Endothelial cell of umbilical vein (primary cell): Measurements from ENCODE around the gene NEU1. TPM values are rescaled to one million over a fixed set of nuclear protein-coding genes. Genes with fewer than 3 reads are reported as not detected.

ENCODE experiments used
- BruUV-seq: library from RNA; stranded (reverse); fragments of 400-500 nt; replicated peaks from 2 replicates; lab custom pipeline; 2021; lab: Mats Ljungman, UMichigan
- CTCF ChIA-PET: fragments of 300-600, 350-600 bp; sonication (Branson Sonifier 250); formaldehyde crosslinking; loops from one replicate; lab custom pipeline; 2021; ENCODE audit warnings: antibody characterized with exemption, inconsistent platforms; lab: Charles Lee
- POLR2A ChIA-PET: fragments of 300-600, 350-600 bp; sonication (Branson Sonifier 250); formaldehyde crosslinking; loops from one replicate; lab custom pipeline; 2021; ENCODE audit warnings: antibody characterized with exemption, inconsistent platforms; lab: Charles Lee
- DNase-seq: peaks from one replicate; pipeline ENCODE4 v3.0.0-alpha.2; 2011; ENCODE audit warnings: low read depth, low spot score
- FAIRE-seq: peaks from 2 replicates; lab custom pipeline; 2011; peaks lifted over from hg19 to GRCh38; lab: Jason Lieb, UNC
- H2AFZ ChIP-seq: 2 replicates; pipeline ENCODE4 v1.6.0; 2012; ENCODE audit warnings: low read depth, low read length, control low read depth, inconsistent platforms
- H3K27ac ChIP-seq: 2 replicates; pipeline ENCODE4 v1.5.1; 2011; ENCODE audit warnings: low read depth, mild to moderate bottlenecking, control low read depth, low read length, moderate library complexity; ENCODE audit not compliant: insufficient read depth
- H3K27me3 ChIP-seq, 2 experiments: 2 replicates each; pipeline versions ENCODE4 v1.6.0 to v1.6.1; 2011; ENCODE audit warnings: low read length in 2 of 2, mixed read lengths in 1 of 2; ENCODE audit not compliant: control insufficient read depth in 2 of 2, insufficient read depth in 2 of 2
- H3K36me3 ChIP-seq, 2 experiments: 2 replicates in 1 of 2; 3 replicates in 1 of 2; pipeline ENCODE4 v1.5.1; 2011; ENCODE audit warnings: low read length in 2 of 2, mild to moderate bottlenecking in 1 of 2, moderate library complexity in 1 of 2; ENCODE audit not compliant: control insufficient read depth in 2 of 2, insufficient read depth in 2 of 2; ENCODE audit errors: extremely low read depth in 1 of 2
- H3K4me1 ChIP-seq: 3 replicates; pipeline ENCODE4 v1.5.1; 2011; ENCODE audit warnings: mild to moderate bottlenecking, low read length; ENCODE audit not compliant: control insufficient read depth, insufficient read depth; ENCODE audit errors: extremely low read depth
- H3K4me2 ChIP-seq: 2 replicates; pipeline ENCODE4 v1.6.1; 2011; ENCODE audit warnings: low read length, control low read depth, mixed read lengths; ENCODE audit not compliant: insufficient read depth
- H3K4me3 ChIP-seq, 3 experiments: fragments of 200-600 bp in 1 of 3; sonication (generic), shearing (Covaris generic) in 1 of 3; replicated peaks in 1 of 3; 2 replicates each; pipeline ENCODE4 v1.5.1; 2011 to 2016; ENCODE audit warnings: control low read depth in 3 of 3, low read length in 3 of 3, mild to moderate bottlenecking in 2 of 3, inconsistent platforms in 1 of 3, low read depth in 1 of 3, moderate library complexity in 1 of 3; ENCODE audit not compliant: insufficient read depth in 1 of 3
- H3K79me2 ChIP-seq: 2 replicates; pipeline ENCODE4 v1.6.0; 2012; ENCODE audit warnings: low read length, inconsistent platforms; ENCODE audit not compliant: control insufficient read depth, insufficient read depth
- H3K9ac ChIP-seq: replicated peaks from 2 replicates; pipeline ENCODE3; 2011; ENCODE audit warnings: low read length, control low read depth; ENCODE audit not compliant: insufficient read depth; ENCODE audit errors: extremely low read depth
- H3K9me1 ChIP-seq: replicated peaks from 3 replicates; pipeline ENCODE4 v1.6.0; 2011; ENCODE audit warnings: mild to moderate bottlenecking, low read length; ENCODE audit not compliant: control insufficient read depth, insufficient read depth; ENCODE audit errors: extremely low read depth
- H3K9me3 ChIP-seq: replicated peaks from 2 replicates; pipeline ENCODE4 v1.5.1; 2012; ENCODE audit warnings: low read length, inconsistent platforms; ENCODE audit not compliant: control insufficient read depth, insufficient read depth
- H4K20me1 ChIP-seq: replicated peaks from 2 replicates; pipeline ENCODE3; 2011; ENCODE audit warnings: mild to moderate bottlenecking, low read length; ENCODE audit not compliant: control insufficient read depth, insufficient read depth; ENCODE audit errors: extremely low read depth
- CTCF ChIP-seq, 2 donors: IDR thresholded peaks; 1 replicate in 1 of 2; 2 replicates in 1 of 2; pipeline ENCODE4 v1.5.1; 2011; ENCODE audit warnings: low read length in 2 of 2, mild to moderate bottlenecking in 2 of 2, moderate library complexity in 2 of 2, control low read depth in 1 of 2, inconsistent platforms in 1 of 2, low read depth in 1 of 2; ENCODE audit not compliant: insufficient read depth in 1 of 2; ENCODE audit errors: extremely low read depth in 1 of 2
- EZH2 ChIP-seq: IDR thresholded peaks from 2 replicates; pipeline ENCODE4 v1.6.1; 2012; ENCODE audit warnings: borderline replicate concordance, low read depth, mild to moderate bottlenecking, moderate library complexity, low read length, inconsistent platforms; ENCODE audit not compliant: severe bottlenecking
- FOS ChIP-seq: IDR thresholded peaks from 2 replicates; pipeline ENCODE4 v1.6.1; 2011; ENCODE audit warnings: mild to moderate bottlenecking, low read length, moderate library complexity, borderline replicate concordance; ENCODE audit not compliant: insufficient read depth
- GATA2 ChIP-seq: IDR thresholded peaks from 2 replicates; pipeline ENCODE4 v1.7.0; 2011; ENCODE audit warnings: low read depth, mild to moderate bottlenecking, moderate library complexity, mixed read lengths, low read length; ENCODE audit not compliant: insufficient read length, insufficient read depth
- JUN ChIP-seq: IDR thresholded peaks from 2 replicates; pipeline ENCODE4 v1.6.1; 2011; ENCODE audit warnings: borderline replicate concordance, low read depth; ENCODE audit not compliant: insufficient read length, insufficient read depth
- MAX ChIP-seq: IDR thresholded peaks from 2 replicates; pipeline ENCODE4 v1.6.1; 2011; ENCODE audit not compliant: insufficient read depth, insufficient read length
- MYC ChIP-seq: IDR thresholded peaks from one replicate; pipeline ENCODE4 v1.6.1; 2011; ENCODE audit warnings: mild to moderate bottlenecking, low read depth, low read length
- POLR2A ChIP-seq: IDR thresholded peaks from 2 replicates; pipeline ENCODE4 v1.6.1; 2012; ENCODE audit warnings: low read depth, mild to moderate bottlenecking, control low read depth, low read length
- POLR2AphosphoS5 ChIP-seq: IDR thresholded peaks from 2 replicates; pipeline ENCODE4 v1.6.1; 2012; ENCODE audit warnings: low read depth, mild to moderate bottlenecking, control low read depth, low read length, moderate library complexity; ENCODE audit not compliant: insufficient read depth
- dilution Hi-C: fragments of 300-500 bp; cut with MboI; formaldehyde crosslinking; loops from one replicate; pipeline ENCODE4 v1.15.0; 2019; ENCODE audit warnings: low sequenced_read_pairs; ENCODE audit not compliant: extremely low pct_ligation_motif_present
- intact Hi-C: fragments of 100-400 bp; cut with micrococcal nuclease; formaldehyde crosslinking; loops from one replicate; pipeline ENCODE4 v1.10.0; 2022
- polyA plus RNA-seq, 4 experiments: library from polyadenylated mRNA; depleted of rRNA in 3 of 4; stranded (reverse) in 3 of 4; unstranded in 1 of 4; fragments of >200 nt; gene quantifications; 2 replicates each; pipeline versions ENCODE4 v1.2.1 to v1.2.3, GENCODE V29; 2011 to 2012; ENCODE audit warnings: missing spikeins in 1 of 4
- total RNA-seq: library from RNA; stranded (reverse); gene quantifications from 2 replicates; pipeline ENCODE4 v1.2.3, GENCODE V29; 2021

NEU1 gene
- total and polyA plus RNA-seq, 2 donors (not counting 3 experiments of a cell fraction or from before 2014, with no cell fraction given) = 62.8 to 111 TPM

- ChIA-PET CTCF (interaction anchor here (0.6 to 1.7 kb wide), 2 partner anchors 12 to 247 kb away, joined by 3 read pairs; no protein-coding TSS in a partner anchor), POLR2A (interaction anchor here (1.0 to 1.1 kb wide), 2 partner anchors 18 to 29 kb away, joined by 3 read pairs; partner anchors contain the start of genes HSPA1A, HSPA1L and NEU1)
- intact Hi-C loops = no loop called here
- Histone ChIP-seq H2AFZ (no peak overlapping the region), H3K36me3 (peaks cover 6 to 10% of the 10 kb centered on the region in 2 experiments), H3K4me3 (no peak overlapping the region), H3K27me3 (no peaks in the 10 kb centered on the region), H3K79me2 (no peaks in the 10 kb centered on the region), H3K9me3 (no peaks in the 10 kb centered on the region), H3K9ac (no peak overlapping the region), H3K9me1 (no peaks in the 10 kb centered on the region), H3K27ac (no peak overlapping the region), H3K4me1 (no peaks in the 10 kb centered on the region), H4K20me1 (no peaks in the 10 kb centered on the region), H3K4me2 (no peak overlapping the region)
- DNase-seq (no peak), FAIRE-seq (no peak)
- TF ChIP-seq MYC (no peak), POLR2A (no peak), POLR2AphosphoS5 (no peak), CTCF (IDR thresholded peaks at IDR 0.05; ENCODE audit: extremely low read depth in 1 of 2, insufficient read depth in 1 of 2, low read depth in 1 of 2, low read length in 2 of 2) (no peak), FOS (no peak), JUN (no peak), EZH2 (no peak), MAX (no peak), GATA2 (no peak)
- dilution Hi-C loops = no loop called here
- BruUV-seq = no TSS peak
These were observed 18.1 kb downstream of the NEU1 start for GRCh38 chr6:31844507-31844906.
